ENCODE data around the gene TLR9. TPM values are rescaled to one million over a fixed set of nuclear protein-coding genes. Genes with fewer than 3 reads are reported as not detected.

TLR9 gene
- polyA plus RNA-seq, 4 donors = 0.09 to 0.26 (median 0.19) TPM

DNA sequence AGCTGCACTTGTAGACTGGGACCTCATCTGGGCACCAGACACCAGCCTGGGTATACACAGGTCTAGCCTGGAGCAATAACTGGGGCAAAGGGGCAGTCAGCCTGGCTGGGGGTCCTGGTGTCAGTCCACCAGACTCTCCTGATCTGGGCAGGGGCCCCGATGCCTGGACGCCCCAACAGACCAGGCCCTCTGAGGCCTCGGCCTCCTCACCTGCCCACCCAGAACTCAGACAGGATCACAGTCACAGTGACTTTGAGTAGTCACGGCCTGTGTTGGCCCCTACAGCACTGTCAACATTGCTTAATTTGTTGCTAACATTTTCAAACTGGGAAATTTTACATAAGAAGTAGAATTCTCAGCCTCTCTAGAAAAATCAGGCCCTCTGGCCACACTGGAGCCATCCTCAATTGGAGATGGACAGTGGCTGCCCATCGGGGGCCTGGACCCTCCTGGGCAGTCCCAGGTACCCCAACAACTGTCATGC, 7.7 kb upstream of the TLR9 start:
- no peak for DNase-seq (ENCODE audit: low read depth in 4 of 4, low spot score in 3 of 4)

DNA sequence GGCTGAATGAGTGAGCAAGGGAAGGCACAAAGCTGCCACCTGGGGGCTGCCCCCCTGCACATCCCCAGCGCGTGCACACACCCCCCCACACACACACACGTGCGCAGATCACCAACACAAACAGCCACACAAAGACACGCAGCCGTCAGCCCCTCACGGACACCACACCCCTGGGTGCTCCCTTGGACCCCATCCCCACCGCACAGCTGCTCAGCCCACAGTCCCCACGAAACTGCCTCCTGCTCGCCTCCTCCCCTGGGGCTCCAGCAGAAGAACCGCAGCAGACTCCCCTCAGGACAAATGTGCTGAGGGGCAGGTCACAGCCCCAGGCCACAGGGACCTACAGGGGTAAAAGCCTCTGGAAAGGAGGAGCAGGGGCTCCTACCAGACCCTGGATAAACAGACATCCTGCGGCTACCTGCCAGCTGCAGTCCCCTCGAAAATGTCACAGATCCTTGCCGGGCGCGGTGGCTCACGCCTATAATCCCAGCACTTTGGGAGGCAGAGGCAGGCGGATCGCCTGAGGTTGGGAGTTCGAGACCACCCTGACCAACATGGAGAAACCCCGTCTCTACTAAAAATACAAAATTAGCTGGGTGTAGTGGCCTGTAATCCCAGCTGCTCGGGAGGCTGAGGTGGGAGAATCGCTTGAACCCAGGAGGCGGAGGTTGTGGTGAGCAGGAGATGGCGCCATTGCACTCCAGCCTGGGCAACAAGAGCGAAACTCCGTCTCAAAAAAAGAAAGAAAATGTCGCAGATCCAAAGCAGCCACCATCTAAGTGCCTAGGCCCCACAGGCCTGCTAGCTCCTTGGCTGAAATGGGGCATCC, 7.0 kb upstream of the TLR9 start:
- DNase-seq (ENCODE audit: low read depth in 4 of 4, low spot score in 3 of 4) = no peak

DNA sequence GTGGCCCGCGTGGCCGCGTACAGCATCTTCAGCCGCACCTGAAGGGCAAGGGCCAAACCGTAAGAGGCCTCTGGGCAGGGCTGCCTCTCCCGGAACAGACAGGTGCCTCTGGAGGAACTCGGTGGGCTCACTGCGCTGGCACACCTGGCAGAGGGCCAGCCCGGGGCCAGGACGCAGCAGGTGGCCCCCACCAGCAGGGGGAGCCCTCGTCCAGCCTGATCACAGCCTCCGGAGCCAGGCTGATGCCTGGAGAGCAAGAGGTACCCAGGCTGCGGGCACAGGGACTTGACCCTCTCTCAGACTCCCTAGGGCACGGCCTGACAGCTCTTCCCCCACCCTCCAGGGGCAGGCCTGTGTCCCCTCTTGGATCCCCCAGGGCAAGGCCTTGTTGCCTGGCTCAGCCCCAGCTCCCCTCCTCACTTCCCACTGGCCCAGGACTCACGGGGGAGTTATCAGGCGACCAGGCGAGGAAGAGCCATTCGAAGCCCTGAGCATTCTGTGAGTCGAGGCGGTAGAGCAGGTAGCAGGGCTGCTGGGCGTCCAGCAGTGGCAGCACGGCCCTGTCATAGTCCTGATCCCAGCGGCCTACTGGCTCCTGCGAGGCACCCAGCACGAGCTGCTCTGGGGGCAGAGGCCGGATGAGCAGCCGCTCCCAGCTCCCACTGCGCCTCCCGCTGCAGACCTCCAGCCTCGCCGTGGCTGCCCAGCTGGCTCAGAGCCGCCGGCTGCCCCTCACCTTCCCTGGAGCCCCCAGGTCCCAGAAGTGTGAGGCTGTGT, 6.2 kb upstream of the TLR9 start:
- no peak for DNase-seq (ENCODE audit: low read depth in 4 of 4, low spot score in 3 of 4)

DNA sequence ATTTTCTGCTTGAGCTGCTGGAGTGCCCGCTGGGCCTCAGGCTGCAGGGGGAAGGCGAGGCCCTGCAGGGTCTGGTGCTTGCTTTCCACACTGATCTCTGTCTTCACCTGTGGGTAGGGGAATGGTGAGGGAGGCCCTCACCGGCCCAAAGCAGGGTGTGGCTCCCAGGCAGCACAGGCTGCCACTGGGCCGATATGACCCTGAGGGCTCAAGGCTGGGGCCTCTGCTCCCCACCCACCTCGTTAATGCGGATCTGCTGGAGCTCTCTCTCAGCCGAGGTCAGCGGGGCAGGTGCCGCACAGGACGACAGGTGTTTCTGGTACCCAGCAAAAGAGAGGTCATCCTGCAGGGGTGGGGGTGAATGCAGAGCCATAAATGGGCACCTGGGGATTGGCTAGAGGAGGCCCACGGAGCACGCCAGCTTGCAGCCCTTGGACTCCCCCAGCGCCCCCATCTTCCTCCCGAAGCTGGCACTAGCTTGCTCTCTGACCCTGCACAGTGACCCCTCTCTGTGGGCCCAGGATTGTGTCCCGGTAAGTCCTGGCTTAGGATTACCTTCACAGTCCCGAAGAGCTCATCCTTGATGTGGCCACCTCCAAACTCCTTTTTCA, 5.5 kb upstream of the TLR9 start:
- DNase-seq (ENCODE audit: low read depth in 4 of 4, low spot score in 3 of 4) = no peak

DNA sequence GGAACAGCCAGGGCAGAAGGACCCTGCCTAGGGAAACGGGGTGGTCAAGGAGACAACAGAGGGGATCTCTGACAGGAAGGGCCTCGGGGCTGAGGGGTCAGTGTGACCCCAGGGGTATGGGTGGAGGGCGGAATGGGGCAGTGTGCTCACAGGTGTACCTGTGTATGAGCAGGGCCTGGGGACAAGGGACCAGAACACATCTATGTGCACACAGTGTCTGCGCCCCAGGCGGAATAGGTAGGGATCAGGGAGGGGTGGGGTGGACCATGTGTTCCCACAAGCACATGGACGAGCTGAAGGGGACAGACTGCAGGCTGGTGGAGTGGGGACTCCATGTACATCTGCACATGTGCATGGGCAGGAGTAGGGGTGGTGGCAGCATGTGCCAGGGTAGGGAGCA, 5.0 kb upstream of the TLR9 start:
- no peak for DNase-seq (ENCODE audit: low read depth in 4 of 4, low spot score in 3 of 4)

DNA sequence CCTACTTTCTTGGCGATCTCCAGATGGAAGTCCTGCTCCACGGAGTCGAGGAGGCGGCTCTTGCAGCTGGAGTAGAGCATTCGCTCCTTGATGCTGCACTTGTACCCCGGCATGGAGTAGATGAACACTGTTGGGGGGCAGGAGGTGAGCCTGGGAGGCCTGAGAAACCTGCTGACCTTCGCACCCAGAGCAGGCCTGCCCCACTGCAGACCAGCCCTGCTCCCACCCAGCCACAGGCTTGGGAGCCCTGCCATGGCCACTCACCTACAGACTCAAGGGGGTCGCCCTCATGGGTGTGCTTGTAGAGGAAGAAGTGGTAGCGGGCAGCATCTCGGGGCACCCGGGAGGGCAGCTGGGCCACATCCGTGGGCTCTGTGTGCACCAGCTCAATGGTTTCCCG, 4.2 kb upstream of the TLR9 start:
- no peak for DNase-seq (ENCODE audit: low read depth in 4 of 4, low spot score in 3 of 4)

DNA sequence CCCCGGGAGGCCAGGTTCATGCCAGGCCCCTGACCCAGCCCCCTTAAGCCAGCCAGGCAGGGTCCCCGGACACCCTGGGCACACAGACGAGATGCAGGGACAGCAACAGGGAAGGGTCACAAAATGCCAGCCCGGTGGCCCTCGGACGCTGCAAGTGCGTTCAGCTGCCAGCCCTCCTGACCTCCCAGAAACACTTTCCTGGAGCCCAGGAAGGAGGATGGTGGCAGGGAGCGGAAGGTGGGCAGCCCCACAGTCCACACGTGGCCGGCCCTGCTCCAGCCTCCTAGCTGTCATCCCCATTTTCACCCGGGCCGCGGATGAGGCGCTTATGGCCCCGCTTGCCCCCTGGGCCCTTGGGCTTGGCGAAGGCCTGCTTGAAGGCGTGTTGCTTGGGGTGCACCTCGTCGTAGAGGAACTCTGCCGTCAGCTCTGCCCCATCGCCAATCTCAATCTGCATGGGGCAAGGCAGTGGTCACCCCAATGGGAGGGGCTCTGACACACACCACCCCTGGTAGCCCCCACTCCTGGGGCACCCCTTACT, 3.4 kb upstream of the TLR9 start:
- no peak for DNase-seq (ENCODE audit: low read depth in 4 of 4, low spot score in 3 of 4)

DNA sequence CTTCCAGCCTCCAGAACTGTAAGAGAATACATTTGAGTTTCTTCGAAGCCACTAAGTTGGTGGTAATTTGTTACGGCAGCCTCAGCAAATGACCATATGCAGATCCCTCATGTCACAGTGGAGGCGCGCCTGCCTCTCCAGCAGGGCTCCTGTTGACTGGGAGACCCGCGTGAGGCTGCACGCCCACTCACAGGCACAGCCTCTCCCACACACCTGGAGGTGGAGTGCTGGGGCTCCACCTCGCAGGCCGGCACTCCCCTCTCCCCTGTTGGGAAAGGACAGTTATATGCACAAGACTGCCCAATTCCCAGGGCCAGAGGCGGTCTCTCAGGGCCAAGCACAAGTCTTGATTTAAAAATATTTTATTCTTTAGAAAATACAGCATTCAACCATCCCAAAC, 2.8 kb upstream of the TLR9 start:
- no peak for DNase-seq (ENCODE audit: low read depth in 4 of 4, low spot score in 3 of 4)

DNA sequence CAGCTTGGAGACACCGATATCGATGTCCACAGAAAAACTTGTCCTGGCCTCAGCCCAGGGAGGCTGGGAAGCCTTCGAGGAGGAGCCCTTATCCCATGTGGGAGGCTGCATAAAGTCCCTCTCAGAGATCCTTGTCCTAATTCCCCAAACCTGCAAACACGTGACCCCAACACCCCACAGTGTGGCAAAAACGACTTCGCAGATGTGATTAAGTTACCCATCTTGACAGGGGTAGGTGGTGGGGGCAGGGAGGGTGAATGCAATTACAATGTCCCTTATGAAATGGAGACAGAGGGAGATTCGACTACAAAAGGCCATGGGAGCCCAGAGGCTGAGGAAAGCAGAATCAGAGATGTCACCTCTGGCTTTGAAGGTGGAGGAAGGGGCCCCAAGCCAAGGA, 2.3 kb upstream of the TLR9 start:
- no peak for DNase-seq (ENCODE audit: low read depth in 4 of 4, low spot score in 3 of 4)

DNA sequence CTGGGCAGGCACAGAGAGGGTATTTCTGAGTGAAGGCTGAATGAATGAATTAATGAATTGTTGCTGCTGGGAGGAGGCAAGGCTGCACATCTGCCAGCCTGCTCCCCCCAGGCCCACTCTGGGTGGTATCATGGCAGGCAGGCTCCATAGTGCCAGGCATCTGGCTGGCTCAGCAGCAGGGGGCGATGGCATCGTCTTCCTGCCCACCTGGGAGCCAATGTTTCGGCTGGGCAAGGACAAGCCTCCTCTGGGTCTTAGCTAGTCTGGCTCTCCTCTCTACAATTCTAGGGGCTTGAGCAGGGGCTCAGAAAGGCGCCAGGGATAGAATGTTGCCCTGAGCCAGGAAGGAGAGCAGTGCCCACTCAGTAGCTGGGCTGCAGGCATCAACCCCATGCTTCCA, 1.7 kb upstream of the TLR9 start:
- DNase-seq (ENCODE audit: low read depth in 4 of 4, low spot score in 3 of 4) = no peak

DNA sequence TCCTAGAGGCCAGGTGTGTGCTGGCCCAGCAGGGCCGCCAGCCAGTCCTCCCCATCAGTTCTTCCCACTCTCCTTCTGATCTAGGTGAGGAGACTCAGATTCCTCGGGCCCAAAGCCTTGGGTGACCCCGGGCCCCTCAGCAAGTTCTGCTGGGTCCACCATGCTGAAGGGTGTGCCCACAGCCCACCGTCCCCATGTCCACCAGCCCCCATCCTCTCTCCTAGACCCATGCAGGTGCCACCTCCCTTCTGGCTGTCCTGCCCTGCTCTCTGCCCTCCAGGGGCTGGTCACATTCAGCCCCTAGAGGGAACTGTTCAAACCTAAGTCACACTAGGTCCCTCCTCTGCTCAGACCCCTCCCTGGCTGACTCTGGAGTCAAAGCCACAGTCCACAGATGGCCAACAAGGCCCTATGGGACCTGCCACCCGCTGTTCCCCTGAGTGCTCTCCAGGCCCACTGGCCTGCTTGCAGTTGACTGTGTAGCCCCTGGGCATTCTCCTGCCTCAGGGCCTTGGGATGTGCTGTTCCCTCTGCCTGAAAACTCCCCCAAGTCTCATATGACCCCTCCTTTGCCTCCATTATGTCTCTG, 878 bp upstream of the TLR9 start:
- no peak for DNase-seq (ENCODE audit: low read depth in 4 of 4, low spot score in 3 of 4)

DNA sequence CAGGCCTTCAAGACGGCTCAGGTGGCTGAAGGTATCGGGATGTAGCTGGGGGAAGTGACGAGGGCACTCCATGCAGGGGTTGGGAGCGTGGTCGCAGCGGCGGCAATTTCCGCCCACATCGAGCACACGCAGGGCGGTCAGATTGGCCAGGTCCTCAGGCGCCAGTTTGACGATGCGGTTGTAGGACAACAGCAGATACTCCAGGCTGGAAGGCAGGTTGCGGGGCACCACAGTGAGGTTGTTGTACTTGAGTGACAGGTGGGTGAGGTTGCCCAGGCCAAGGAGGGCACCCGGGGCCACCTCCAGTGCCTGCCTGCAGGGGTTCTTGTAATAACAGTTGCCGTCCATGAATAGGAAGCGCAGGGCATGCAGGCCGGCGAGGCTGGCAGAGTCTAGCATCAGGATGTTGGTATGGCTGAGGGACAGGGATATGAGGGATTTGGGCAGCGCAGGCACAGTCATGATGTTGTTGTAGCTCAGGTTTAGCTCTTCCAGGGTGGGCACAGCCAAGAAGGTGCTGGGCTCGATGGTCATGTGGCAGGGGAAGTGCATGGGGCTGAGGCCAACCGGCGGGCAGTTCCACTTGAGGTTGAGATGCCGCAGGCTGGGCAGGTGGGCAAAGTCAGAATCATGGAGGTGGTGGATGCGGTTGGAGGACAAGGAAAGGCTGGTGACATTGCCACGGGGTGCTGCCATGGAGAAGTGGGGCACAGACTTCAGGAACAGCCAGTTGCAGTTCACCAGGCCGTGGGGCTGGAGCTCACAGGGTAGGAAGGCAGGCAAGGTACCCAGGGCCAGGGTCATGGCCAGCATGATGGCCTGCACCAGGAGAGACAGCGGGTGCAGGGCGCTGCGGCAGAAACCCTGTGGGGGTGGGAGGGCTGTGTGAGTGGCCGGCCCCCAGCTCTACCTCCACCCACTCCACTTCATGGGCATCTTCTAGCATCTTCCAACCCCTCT, 1.7 kb downstream of the TLR9 start:
- DNase-seq (ENCODE audit: low read depth in 4 of 4, low spot score in 3 of 4) = no peak

DNA sequence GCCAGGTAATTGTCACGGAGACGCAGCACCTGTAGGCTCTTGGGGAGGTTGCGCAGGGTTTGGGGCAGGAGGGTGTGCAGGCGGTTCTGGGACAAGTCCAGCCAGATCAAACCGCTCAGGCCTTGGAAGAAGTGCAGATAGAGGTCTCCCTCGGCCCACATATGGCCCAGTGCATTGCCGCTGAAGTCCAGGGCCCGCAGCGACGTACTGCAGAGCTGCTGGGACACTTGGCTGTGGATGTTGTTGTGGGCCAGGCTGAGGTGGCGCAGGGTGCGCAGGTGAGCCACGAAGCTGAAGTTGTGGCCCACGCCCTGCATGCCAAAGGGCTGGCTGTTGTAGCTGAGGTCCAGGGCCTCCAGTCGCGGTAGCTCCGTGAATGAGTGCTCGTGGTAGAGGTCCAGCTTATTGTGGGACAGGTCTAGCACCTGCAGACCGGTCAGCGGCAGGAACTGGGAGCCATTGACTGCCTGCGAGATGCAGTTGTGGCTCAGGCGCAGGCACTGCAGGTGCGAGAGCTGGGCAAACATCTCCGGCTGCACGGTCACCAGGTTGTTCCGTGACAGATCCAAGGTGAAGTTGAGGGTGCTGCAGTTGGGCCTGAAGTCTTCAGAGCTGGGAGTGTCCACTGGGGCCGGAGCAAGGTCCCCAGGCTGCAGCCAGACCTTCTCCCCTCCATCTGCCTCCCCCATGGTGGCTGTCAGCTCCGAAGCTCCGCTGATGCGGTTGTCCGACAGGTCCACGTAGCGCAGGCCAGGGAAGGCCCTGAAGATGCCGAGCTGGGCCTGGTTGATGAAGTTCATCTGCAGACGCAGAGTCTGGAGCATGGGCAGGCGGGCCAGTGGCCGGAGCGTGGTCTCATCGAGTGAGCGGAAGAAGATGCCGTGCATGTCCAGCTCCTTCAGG, 2.9 kb downstream of the TLR9 start:
- no peak for DNase-seq (ENCODE audit: low read depth in 4 of 4, low spot score in 3 of 4)

DNA sequence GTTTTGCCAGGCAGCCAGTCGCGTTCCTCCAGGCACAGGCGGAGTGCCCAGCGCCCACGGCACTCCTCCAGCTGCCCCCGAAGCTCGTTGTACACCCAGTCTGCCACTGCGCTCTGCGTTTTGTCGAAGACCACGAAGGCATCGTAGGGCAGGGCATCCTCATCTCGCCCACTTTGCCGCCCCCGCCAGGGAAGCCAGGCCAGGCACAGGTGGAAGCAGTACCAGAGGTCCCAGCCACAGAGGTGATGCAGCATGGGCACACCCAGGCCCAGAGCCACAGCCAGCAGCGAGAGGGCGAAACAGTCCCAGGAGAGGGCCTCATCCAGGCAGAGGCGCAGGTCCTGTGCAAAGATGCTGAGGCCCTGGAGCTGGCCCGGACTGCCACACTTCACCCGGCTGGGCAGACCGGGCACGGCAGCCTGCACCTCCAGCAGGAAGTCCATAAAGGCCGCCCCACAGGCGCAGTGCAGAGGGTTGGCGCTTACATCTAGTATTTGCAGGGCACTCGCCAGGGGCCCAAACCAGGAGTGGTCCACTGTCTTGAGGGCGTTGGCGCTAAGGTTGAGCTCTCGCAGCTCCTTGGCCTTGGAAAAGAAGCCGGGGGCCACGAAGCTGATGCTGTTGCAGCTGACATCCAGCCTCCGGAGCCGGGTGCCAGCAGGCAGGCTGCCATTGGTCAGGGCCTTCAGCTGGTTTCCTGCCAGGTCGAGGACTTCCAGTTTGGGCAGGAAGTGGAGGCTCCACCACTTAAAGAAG, 3.7 kb downstream of the TLR9 start:
- DNase-seq (ENCODE audit: low read depth in 4 of 4, low spot score in 3 of 4) = no peak

DNA sequence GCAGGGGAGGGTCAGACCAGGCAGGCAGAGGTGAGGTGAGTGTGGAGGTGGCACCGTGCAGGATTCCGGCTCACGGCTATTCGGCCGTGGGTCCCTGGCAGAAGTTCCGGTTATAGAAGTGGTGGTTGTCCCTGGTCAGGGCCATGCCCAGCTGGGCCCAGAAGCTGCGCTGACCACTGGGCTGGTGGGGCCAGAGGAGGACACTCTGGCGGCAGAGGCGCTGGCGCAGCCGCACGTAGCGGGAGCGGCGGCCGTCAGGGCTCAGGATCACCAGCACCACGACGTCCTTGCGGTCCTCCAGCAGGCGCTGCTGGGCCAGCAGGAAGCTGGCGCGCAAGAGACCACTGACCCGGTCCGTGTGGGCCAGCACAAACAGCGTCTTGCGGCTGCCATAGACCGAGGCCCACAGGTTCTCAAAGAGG, 4.3 kb downstream of the TLR9 start:
- no peak for DNase-seq (ENCODE audit: low read depth in 4 of 4, low spot score in 3 of 4)

DNA sequence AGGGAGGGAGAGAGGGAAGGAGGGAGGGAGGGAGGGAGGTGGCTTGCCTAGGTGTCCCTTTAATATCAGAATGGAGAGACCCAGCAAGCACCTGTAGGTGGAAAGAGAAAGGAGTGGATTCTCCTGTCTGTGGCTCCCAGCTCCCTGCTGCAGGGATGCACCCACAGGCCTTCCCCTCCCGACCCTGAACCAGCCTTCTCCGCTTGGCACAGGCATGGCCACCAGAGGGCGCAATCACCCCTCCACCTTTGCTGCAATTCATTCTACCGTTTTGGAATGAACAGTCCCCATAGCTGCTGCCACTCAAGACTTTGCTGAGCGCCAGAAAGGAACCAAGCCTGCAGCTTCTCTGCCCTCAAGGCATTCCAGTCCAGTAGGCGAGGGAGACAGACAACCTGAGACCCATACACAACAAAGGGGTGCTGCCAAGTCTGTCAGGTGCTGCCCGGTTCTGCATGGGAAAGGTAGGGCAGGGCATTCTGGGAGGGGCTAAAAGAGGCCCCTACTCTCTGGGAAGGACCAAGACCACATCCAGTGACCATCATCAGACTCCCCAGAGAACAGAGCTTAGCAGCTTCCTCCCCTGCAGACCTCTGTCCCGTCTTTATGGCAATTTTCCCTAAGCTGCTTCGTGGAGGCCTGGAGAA, 4.9 kb downstream of the TLR9 start:
- DNase-seq (ENCODE audit: low read depth in 4 of 4, low spot score in 3 of 4) = no peak

DNA sequence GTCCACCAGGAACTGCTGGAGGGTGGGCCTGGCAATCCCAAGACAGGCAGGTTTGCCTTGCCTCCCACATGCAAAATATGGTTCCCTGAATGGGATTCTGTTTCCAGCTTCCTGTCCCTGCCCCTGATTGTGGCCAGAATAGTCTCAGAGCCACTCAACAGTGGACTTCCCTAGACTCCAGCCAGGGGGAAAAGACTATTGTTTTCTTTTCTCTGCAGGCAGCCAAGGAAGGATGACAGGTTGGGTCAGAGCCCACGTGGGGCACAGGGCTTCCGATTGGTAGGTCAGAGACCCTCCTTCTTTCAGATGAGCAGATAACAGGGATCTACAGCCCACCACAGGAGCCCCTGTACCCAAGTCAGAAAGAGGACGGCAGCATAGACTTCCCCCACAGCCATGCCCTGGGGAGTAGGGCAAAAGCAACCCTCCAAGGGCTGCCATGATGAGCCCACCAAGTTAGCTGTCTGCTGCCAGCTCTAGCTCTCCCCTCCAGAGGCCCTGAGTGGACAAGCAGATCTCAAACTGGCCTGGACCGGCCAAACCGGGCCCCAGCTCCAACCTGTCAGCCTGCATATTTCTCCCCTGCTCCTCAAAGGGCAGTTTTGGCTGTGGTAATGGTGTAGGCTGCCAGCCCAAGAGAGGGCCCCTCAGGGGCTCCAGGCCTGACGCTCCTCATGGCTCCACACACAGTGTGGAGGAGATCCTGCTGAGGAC, 6.4 kb downstream of the TLR9 start:
- DNase-seq (ENCODE audit: low read depth in 4 of 4, low spot score in 3 of 4) = no peak
